Measurements from ENCODE around the gene IPO7. TPM values are rescaled to one million over a fixed set of nuclear protein-coding genes. Genes with fewer than 3 reads are reported as not detected.

Gene IPO7
- total RNA-seq, 1 experiment from 2014 or later, result 78.9 TPM

Other genes with a start within 250 kb of the IPO7 start
- 37.7 and 46.9 TPM in 2 replicates for gene DENND5A, start 119.3 kb upstream of the IPO7 start, total RNA-seq (2014; rRNA removed)
- 83.6 and 87.6 TPM in 2 replicates for gene TMEM41B, start 70.1 kb upstream of the IPO7 start, total RNA-seq (2014; rRNA removed)
- 21.8 and 33.9 TPM in 2 replicates for gene ZNF143, start 76.4 kb downstream of the IPO7 start, total RNA-seq (2014; rRNA removed)
- 45.1 and 46.9 TPM in 2 replicates for gene WEE1, start 189.0 kb downstream of the IPO7 start, total RNA-seq (2014; rRNA removed)

All from PC-3 (cell line).